Caco-2 (cell line): Measurements from ENCODE around the gene ZNF837. TPM values are rescaled to one million over a fixed set of nuclear protein-coding genes. Genes with fewer than 3 reads are reported as not detected.

Experiments used
- BruUV-seq: library from RNA; stranded (reverse); fragments of 400-500 nt; replicated peaks from 2 replicates; lab custom pipeline; 2021; lab: Mats Ljungman, UMichigan
- CTCF ChIA-PET: fragments of 300-600 bp; sonication (Branson Sonifier 250); formaldehyde crosslinking; loops from one replicate; lab custom pipeline; 2022; ENCODE audit warnings: antibody characterized with exemption; lab: Charles Lee
- POLR2A ChIA-PET: fragments of 300-600 bp; sonication (Branson Sonifier 250); formaldehyde crosslinking; loops from one replicate; lab custom pipeline; 2022; ENCODE audit warnings: antibody characterized with exemption; lab: Charles Lee
- DNase-seq, 2 experiments: peaks; one replicate each; pipeline versions ENCODE4 v3.0.0 to v3.0.0-alpha.2; 2020 to 2022
- H3K27me3 ChIP-seq: replicated peaks from 2 replicates; pipeline ENCODE4 v1.6.0; 2011; ENCODE audit warnings: low read length; ENCODE audit not compliant: control insufficient read depth, insufficient read depth
- H3K36me3 ChIP-seq: 2 replicates; pipeline ENCODE4 v1.5.1; 2011; ENCODE audit warnings: low read length; ENCODE audit not compliant: control insufficient read depth, insufficient read depth
- H3K4me1 ChIP-seq: fragments of 250-450 bp; sonication (Bioruptor Pico); 2 replicates; pipeline ENCODE4 v1.5.1; 2020; ENCODE audit warnings: mild to moderate bottlenecking
- H3K4me3 ChIP-seq: 2 replicates; pipeline ENCODE4 v1.5.1; 2011; ENCODE audit warnings: low read depth, mild to moderate bottlenecking, control low read depth, low read length
- H3K9me3 ChIP-seq: fragments of 250-450 bp; sonication (Bioruptor Pico); 2 replicates; pipeline ENCODE4 v1.5.1; 2020; ENCODE audit warnings: mild to moderate bottlenecking, moderate library complexity
- H3K27ac Mint-ChIP-seq: one replicate; pipeline ENCODE4 v1.8.0; 2022; ENCODE audit warnings: mixed read lengths; ENCODE audit not compliant: unreplicated experiment
- H3K27me3 Mint-ChIP-seq: one replicate; pipeline ENCODE4 v1.8.0; 2022; ENCODE audit warnings: mixed read lengths; ENCODE audit not compliant: insufficient read depth, unreplicated experiment
- H3K36me3 Mint-ChIP-seq: one replicate; pipeline ENCODE4 v1.8.0; 2022; ENCODE audit warnings: mild to moderate bottlenecking, mixed read lengths; ENCODE audit not compliant: insufficient read depth, unreplicated experiment
- H3K4me1 Mint-ChIP-seq: one replicate; pipeline ENCODE4 v1.8.0; 2022; ENCODE audit warnings: low read depth, mixed read lengths; ENCODE audit not compliant: unreplicated experiment
- H3K4me3 Mint-ChIP-seq: one replicate; pipeline ENCODE4 v1.8.0; 2022; ENCODE audit warnings: mild to moderate bottlenecking, moderate library complexity, mixed read lengths; ENCODE audit not compliant: unreplicated experiment
- H3K9me3 Mint-ChIP-seq: one replicate; pipeline ENCODE4 v1.8.0; 2022; ENCODE audit warnings: mixed read lengths; ENCODE audit not compliant: unreplicated experiment
- CTCF ChIP-seq, 2 experiments: fragments of 200-600 bp in 1 of 2; IDR thresholded peaks; 1 replicate in 1 of 2; 2 replicates in 1 of 2; pipeline versions ENCODE4 v1.5.1 to v1.8.0; 2011 to 2022; ENCODE audit warnings: antibody characterized with exemption in 1 of 2, control low read depth in 1 of 2, inconsistent platforms in 1 of 2, low read depth in 1 of 2, low read length in 1 of 2, mild to moderate bottlenecking in 1 of 2, moderate library complexity in 1 of 2; ENCODE audit not compliant: insufficient read depth in 1 of 2, severe bottlenecking in 1 of 2, unreplicated experiment in 1 of 2
- intact Hi-C: fragments of 100-400 bp; cut with micrococcal nuclease; formaldehyde crosslinking; loops from one replicate; pipeline ENCODE4 v1.10.0; 2022; ENCODE audit not compliant: unreplicated experiment
- total RNA-seq: library from RNA; stranded (reverse); gene quantifications from 2 replicates; pipeline ENCODE4 v1.2.3, GENCODE V29; 2022

ZNF837 gene
- total RNA-seq, 1 experiment from 2014 or later: 2.3 TPM

DNA sequence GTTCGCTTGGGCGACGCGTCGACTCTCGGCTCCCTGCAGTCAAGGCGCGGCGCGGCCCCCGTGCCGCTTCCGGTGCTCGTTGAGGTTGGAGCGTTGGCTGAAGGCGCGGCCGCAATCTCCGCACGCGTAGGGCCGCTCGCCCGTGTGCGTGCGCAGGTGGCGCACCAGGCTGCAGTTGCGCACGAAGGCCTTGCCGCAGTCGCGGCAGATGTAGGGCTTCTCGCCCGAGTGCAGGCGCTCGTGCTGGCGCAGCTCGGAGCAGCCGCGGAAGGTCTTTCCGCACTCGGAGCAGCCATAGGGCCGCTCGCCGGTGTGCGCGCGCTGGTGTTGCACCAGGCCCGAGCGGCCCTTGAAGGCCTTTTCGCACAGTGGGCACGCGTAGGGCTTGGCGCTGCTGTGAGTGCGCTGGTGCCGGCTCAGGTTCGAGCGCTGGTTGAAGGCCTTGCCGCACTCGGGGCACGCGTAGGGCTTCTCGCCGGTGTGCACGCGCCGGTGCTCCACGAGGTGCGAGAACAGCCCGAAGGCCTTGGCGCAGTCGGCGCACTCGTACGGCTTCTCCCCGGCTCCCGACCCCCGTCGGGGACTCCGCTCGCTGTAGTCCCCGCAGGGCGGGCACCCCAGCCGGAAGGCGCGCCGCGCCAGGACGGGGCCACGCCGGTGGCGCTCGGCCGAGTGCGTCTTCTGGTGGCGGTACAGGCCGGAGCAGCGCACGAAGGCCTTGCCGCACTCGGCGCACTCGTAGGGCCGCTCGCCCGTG is 13.0 kb downstream of the ZNF837 start:
- Mint-ChIP-seq H3K27me3 (no peaks in the 10 kb centered on the region), H3K4me3 (no peak overlapping the region)

GRCh38 chr19:58366585-58367430 is 14.0 kb downstream of the ZNF837 start:
- DNase-seq: no peak
- POLR2A ChIA-PET: no interaction called here
- no peaks in the 10 kb centered on the region for H3K4me1 ChIP-seq
- intact Hi-C loops: no loop called here
- no peaks in the 10 kb centered on the region for H3K9me3 ChIP-seq
- Mint-ChIP-seq H3K9me3 (no peaks in the 10 kb centered on the region), H3K4me3 (no peak overlapping the region), H3K36me3 (peaks cover 18% of the 10 kb centered on the region), H3K27me3 (no peaks in the 10 kb centered on the region), H3K4me1 (no peaks in the 10 kb centered on the region), H3K27ac (no peak overlapping the region)
- no peak overlapping the region for H3K4me3 ChIP-seq
- no peak for TF ChIP-seq CTCF (IDR thresholded peaks at IDR 0.05; ENCODE audit: insufficient read depth in 1 of 2, low read depth in 1 of 2, low read length in 1 of 2, severe bottlenecking in 1 of 2, unreplicated experiment in 1 of 2)
- BruUV-seq: no TSS peak
- H3K36me3 ChIP-seq: no peaks in the 10 kb centered on the region
- CTCF ChIA-PET: no interaction called here
- no peaks in the 10 kb centered on the region for H3K27me3 ChIP-seq

More for the DNA sequence above, 13.0 kb downstream of the ZNF837 start:
- Histone ChIP-seq H3K4me3 (no peak overlapping the region), H3K4me1 (no peaks in the 10 kb centered on the region), H3K9me3 (no peaks in the 10 kb centered on the region), H3K27me3 (no peaks in the 10 kb centered on the region), H3K36me3 (no peaks in the 10 kb centered on the region)
- ChIA-PET CTCF (no interaction called here), POLR2A (no interaction called here)
- H3K36me3 Mint-ChIP-seq: peaks cover 8% of the 10 kb centered on the region
- intact Hi-C loops: no loop called here
- BruUV-seq: no TSS peak
- H3K9me3 Mint-ChIP-seq: no peaks in the 10 kb centered on the region
- no peak for TF ChIP-seq CTCF (IDR thresholded peaks at IDR 0.05; ENCODE audit: insufficient read depth in 1 of 2, low read depth in 1 of 2, low read length in 1 of 2, severe bottlenecking in 1 of 2, unreplicated experiment in 1 of 2)
- no peak for DNase-seq
- no peaks in the 10 kb centered on the region for H3K4me1 Mint-ChIP-seq
- H3K27ac Mint-ChIP-seq: no peak overlapping the region

- H3K27me3 Mint-ChIP-seq: no peaks in the 10 kb centered on the region
- peaks cover 5% of the 10 kb centered on the region; the same call in 1 of the 2 replicates for H3K4me1 ChIP-seq
- H3K9me3 Mint-ChIP-seq: no peaks in the 10 kb centered on the region
- H3K4me3 ChIP-seq: no peak overlapping the region
- no TSS peak for BruUV-seq
- no peaks in the 10 kb centered on the region for H3K36me3 ChIP-seq
- peaks cover 16% of the 10 kb centered on the region for H3K36me3 Mint-ChIP-seq
- H3K4me3 Mint-ChIP-seq: peak overlapping the region; percentile 40
- ChIA-PET POLR2A (interaction anchor here (0.8 kb wide), 1 partner anchor 156 kb away, joined by 4 read pairs; the partner anchor contains the start of gene ZBTB45), CTCF (no interaction called here)
- no peaks in the 10 kb centered on the region for H3K27me3 ChIP-seq
- no peaks in the 10 kb centered on the region for H3K9me3 ChIP-seq
- DNase-seq: no peak
- no peak for TF ChIP-seq CTCF (IDR thresholded peaks at IDR 0.05; ENCODE audit: insufficient read depth in 1 of 2, low read depth in 1 of 2, low read length in 1 of 2, severe bottlenecking in 1 of 2, unreplicated experiment in 1 of 2)
- no peak overlapping the region for H3K27ac Mint-ChIP-seq
- no peaks in the 10 kb centered on the region for H3K4me1 Mint-ChIP-seq
- intact Hi-C loops: no loop called here
Measured at GRCh38 chr19:58364146-58364545, 16.7 kb downstream of the ZNF837 start.
